H1 (cell line): ENCODE data around the gene IL1R1. TPM values are rescaled to one million over a fixed set of nuclear protein-coding genes. Genes with fewer than 3 reads are reported as not detected.

ENCODE experiments used
- CTCF ChIA-PET: fragments of 300-600 bp; sonication (Branson Sonifier 250); formaldehyde crosslinking; loops from one replicate; lab custom pipeline; 2021; ENCODE audit not compliant: partially characterized antibody; lab: Charles Lee
- POLR2A ChIA-PET: fragments of 300-600 bp; sonication (Branson Sonifier 250); formaldehyde crosslinking; loops from one replicate; lab custom pipeline; 2021; ENCODE audit warnings: inconsistent platforms; ENCODE audit not compliant: partially characterized antibody; lab: Charles Lee
- DNase-seq, 2 experiments: peaks; one replicate each; pipeline versions ENCODE4 v3.0.0 to v3.0.0-alpha.2; 2010 to 2022; ENCODE audit warnings: low spot score in 2 of 2, low read depth in 1 of 2, mixed read lengths in 1 of 2
- FAIRE-seq: peaks from 2 replicates; lab custom pipeline; 2011; peaks lifted over from hg19 to GRCh38; lab: Jason Lieb, UNC
- H2AFZ ChIP-seq: 2 replicates; pipeline ENCODE4 v1.8.1; 2012; ENCODE audit warnings: low read length, inconsistent platforms
- H2AK5ac ChIP-seq: 2 replicates; pipeline ENCODE4 v1.6.1; 2013; ENCODE audit warnings: low read depth, low read length
- H2BK120ac ChIP-seq: replicated peaks from 2 replicates; pipeline ENCODE3; 2013; ENCODE audit warnings: low read depth, low read length, inconsistent platforms
- H2BK12ac ChIP-seq: 2 replicates; pipeline ENCODE4 v1.6.1; 2013; ENCODE audit warnings: low read depth, low read length
- H2BK15ac ChIP-seq: 2 replicates; pipeline ENCODE4 v1.6.1; 2013; ENCODE audit warnings: low read length
- H2BK20ac ChIP-seq: 2 replicates; pipeline ENCODE4 v1.6.1; 2013; ENCODE audit warnings: low read length
- H2BK5ac ChIP-seq: 2 replicates; pipeline ENCODE4 v1.6.1; 2013; ENCODE audit warnings: low read depth, low read length
- H3K14ac ChIP-seq: 2 replicates; pipeline ENCODE4 v1.6.1; 2013; ENCODE audit warnings: inconsistent platforms; ENCODE audit not compliant: insufficient read length
- H3K18ac ChIP-seq: 2 replicates; pipeline ENCODE4 v1.6.1; 2013; ENCODE audit warnings: low read length; ENCODE audit errors: extremely low read depth
- H3K23ac ChIP-seq: 2 replicates; pipeline ENCODE4 v1.6.1; 2013; ENCODE audit warnings: inconsistent platforms; ENCODE audit not compliant: insufficient read length
- H3K23me2 ChIP-seq: 2 replicates; pipeline ENCODE4 v1.6.1; 2013; ENCODE audit warnings: low read depth, low read length
- H3K27ac ChIP-seq: 2 replicates; pipeline ENCODE4 v1.6.1; 2011; ENCODE audit warnings: low read depth, low read length, inconsistent platforms
- H3K27me3 ChIP-seq, 4 experiments: replicated peaks in 1 of 4; 1 replicate in 1 of 4; 2 replicates in 3 of 4; pipeline versions ENCODE4 v1.6.1 to v1.8.1; 2011 to 2013; ENCODE audit warnings: low read length in 3 of 4, mild to moderate bottlenecking in 3 of 4, inconsistent platforms in 2 of 4, mixed read lengths in 2 of 4, moderate library complexity in 1 of 4; ENCODE audit not compliant: control insufficient read depth in 3 of 4, insufficient read depth in 3 of 4; ENCODE audit errors: extremely low read depth in 1 of 4
- H3K36me3 ChIP-seq, 4 experiments: 2 replicates each; pipeline versions ENCODE4 v1.6.1 to v1.8.1; 2011 to 2013; ENCODE audit warnings: mild to moderate bottlenecking in 4 of 4, low read length in 3 of 4, moderate library complexity in 2 of 4, control low read depth in 1 of 4, inconsistent platforms in 1 of 4; ENCODE audit not compliant: insufficient read depth in 4 of 4, control insufficient read depth in 2 of 4
- H3K4ac ChIP-seq: replicated peaks from 2 replicates; pipeline ENCODE3; 2013; ENCODE audit warnings: low read length, low read depth, mixed read lengths, inconsistent platforms; ENCODE audit not compliant: insufficient read length
- H3K4me1 ChIP-seq, 4 experiments: replicated peaks in 1 of 4; 1 replicate in 1 of 4; 2 replicates in 3 of 4; pipeline versions ENCODE4 v1.6.1 to v1.8.1; 2011 to 2013; ENCODE audit warnings: low read length in 3 of 4, inconsistent platforms in 2 of 4, mixed read lengths in 1 of 4; ENCODE audit not compliant: insufficient read depth in 4 of 4, control insufficient read depth in 3 of 4
- H3K4me2 ChIP-seq, 2 experiments: 2 replicates each; pipeline versions ENCODE4 v1.6.1 to v1.8.1; 2011 to 2013; ENCODE audit warnings: low read depth in 2 of 2, low read length in 2 of 2, control low read depth in 1 of 2, inconsistent platforms in 1 of 2, mild to moderate bottlenecking in 1 of 2; ENCODE audit not compliant: insufficient read depth in 1 of 2
- H3K4me3 ChIP-seq, 4 experiments: fragments of 200-600, 300-600 bp in 1 of 4; sonication (generic), shearing (Covaris generic), sonication (Bioruptor Twin) in 1 of 4; 2 replicates each; pipeline versions ENCODE4 v1.5.1 to v1.8.1; 2011 to 2016; ENCODE audit warnings: low read length in 4 of 4, low read depth in 3 of 4, control low read depth in 2 of 4, inconsistent platforms in 2 of 4, mild to moderate bottlenecking in 2 of 4, mixed read lengths in 1 of 4, moderate library complexity in 1 of 4; ENCODE audit not compliant: insufficient read depth in 2 of 4; ENCODE audit errors: extremely low read depth in 1 of 4
- H3K56ac ChIP-seq: replicated peaks from 2 replicates; pipeline ENCODE3; 2013; ENCODE audit warnings: low read depth, mild to moderate bottlenecking, mixed read lengths, low read length, inconsistent platforms; ENCODE audit not compliant: insufficient read length
- H3K79me1 ChIP-seq: 2 replicates; pipeline ENCODE4 v1.6.1; 2013; ENCODE audit warnings: low read depth, low read length, control low read depth
- H3K79me2 ChIP-seq, 2 experiments: 2 replicates each; pipeline versions ENCODE4 v1.6.1 to v1.8.1; 2012 to 2013; ENCODE audit warnings: low read length in 2 of 2, mild to moderate bottlenecking in 2 of 2, inconsistent platforms in 1 of 2; ENCODE audit not compliant: insufficient read depth in 2 of 2, control insufficient read depth in 1 of 2
- H3K9ac ChIP-seq, 4 experiments: replicated peaks in 1 of 4; 1 replicate in 1 of 4; 2 replicates in 3 of 4; pipeline versions ENCODE4 v1.6.1 to v1.8.1; 2011 to 2013; ENCODE audit warnings: low read depth in 3 of 4, low read length in 3 of 4, control low read depth in 2 of 4, mild to moderate bottlenecking in 2 of 4, moderate library complexity in 2 of 4, inconsistent platforms in 1 of 4; ENCODE audit errors: extremely low read depth in 1 of 4
- H3K9me3 ChIP-seq, 2 experiments: 2 replicates each; pipeline versions ENCODE4 v1.6.1 to v1.8.1; 2012 to 2013; ENCODE audit warnings: mild to moderate bottlenecking in 2 of 2, moderate library complexity in 2 of 2, control low read depth in 1 of 2, inconsistent platforms in 1 of 2, low read depth in 1 of 2, low read length in 1 of 2, mixed read lengths in 1 of 2; ENCODE audit not compliant: insufficient read depth in 2 of 2
- H4K20me1 ChIP-seq, 2 experiments: replicated peaks in 1 of 2; 2 replicates each; pipeline versions ENCODE3 to v1.8.1; 2011 to 2013; ENCODE audit warnings: inconsistent platforms in 2 of 2, low read length in 2 of 2, mild to moderate bottlenecking in 1 of 2; ENCODE audit not compliant: insufficient read depth in 2 of 2, control insufficient read depth in 1 of 2
- H4K5ac ChIP-seq: 2 replicates; pipeline ENCODE4 v1.6.1; 2013; ENCODE audit warnings: low read length, low read depth, mixed read lengths, inconsistent platforms; ENCODE audit not compliant: insufficient read length
- H4K8ac ChIP-seq: 2 replicates; pipeline ENCODE4 v1.8.0; 2013; ENCODE audit warnings: mild to moderate bottlenecking, moderate library complexity, low read length, inconsistent platforms; ENCODE audit not compliant: insufficient read depth; ENCODE audit errors: extremely low read depth
- H4K91ac ChIP-seq: replicated peaks from 2 replicates; pipeline ENCODE3; 2013; ENCODE audit warnings: low read length, mixed read lengths, inconsistent platforms; ENCODE audit not compliant: insufficient read length
- KDM4A ChIP-seq: IDR thresholded peaks from one replicate; pipeline ENCODE4 v1.7.1; 2012; ENCODE audit warnings: low read depth, mild to moderate bottlenecking, moderate library complexity, low read length, inconsistent platforms; ENCODE audit not compliant: severe bottlenecking
- WGBS, 2 experiments: shearing (Covaris generic) in 1 of 2; methylation state at CpG; one replicate each; pipeline versions ENCODE4 v1.1.6 to v1.1.7; 2013 to 2015; ENCODE audit warnings: low lambda C conversion rate in 2 of 2, mixed read lengths in 2 of 2, inconsistent platforms in 1 of 2, low coverage in 1 of 2, missing lambda C conversion rate in 1 of 2; ENCODE audit not compliant: insufficient replicate concordance in 2 of 2, insufficient coverage in 1 of 2, insufficient read length in 1 of 2; ENCODE audit errors: extremely low coverage in 1 of 2, missing lambda C conversion rate in 1 of 2; 5-methylcytosine and 5-hydroxymethylcytosine counted together
- polyA plus RNA-seq, 7 experiments: library from polyadenylated mRNA; depleted of rRNA in 3 of 7; stranded (reverse) in 5 of 7; unstranded in 2 of 7; fragments of >200 nt in 5 of 7; fragments of 200-250 nt in 2 of 7; gene quantifications; 1 replicate in 5 of 7; 2 replicates in 1 of 7; 4 replicates in 1 of 7; pipeline versions ENCODE4 v1.2.1 to v1.2.3, GENCODE V29; 2011 to 2013; ENCODE audit warnings: missing spikeins in 2 of 7, mixed read lengths in 2 of 7
- total RNA-seq: library from RNA; stranded (reverse); fragmentation: NEBNext Ultra II Directional; extraction: Animal tissue kit (Norgen Biotek cat#: 25700); gene quantifications from 2 replicates; pipeline ENCODE4 v1.2.1, GENCODE V29; 2021

The IL1R1 gene
- total and polyA plus RNA-seq, 2 of the 8 experiments (the other 6 are each of a cell fraction or from before 2014, with no cell fraction given), result 0.34 to 0.47 TPM

DNA sequence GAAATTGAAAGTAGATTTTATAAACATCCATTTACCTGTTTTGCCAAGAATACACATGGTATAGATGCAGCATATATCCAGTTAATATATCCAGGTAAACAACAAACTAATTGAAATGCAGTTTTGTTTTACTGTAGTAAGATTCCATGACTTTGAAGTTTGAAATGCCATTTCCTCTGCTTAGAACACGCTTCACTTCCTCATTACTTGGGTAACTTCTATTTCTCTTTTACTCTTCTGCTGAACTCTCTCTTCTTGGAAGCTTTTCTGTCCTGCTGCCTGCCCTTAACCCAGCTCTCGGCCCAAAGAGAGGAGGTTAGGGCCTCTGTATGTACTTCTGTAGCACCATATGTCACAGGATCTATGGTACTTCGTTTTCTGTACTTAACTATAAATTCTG lies 30.2 kb downstream of the IL1R1 start:
- Histone ChIP-seq H2BK15ac (no peak overlapping the region), H2BK120ac (no peak overlapping the region), H3K79me1 (no peaks in the 10 kb centered on the region), H4K20me1 (no peaks in the 10 kb centered on the region), H3K23me2 (no peaks in the 10 kb centered on the region), H2BK12ac (no peak overlapping the region), H3K18ac (no peak overlapping the region), H3K36me3 (no peaks in the 10 kb centered on the region), H3K23ac (no peak overlapping the region), H3K4me3 (no peak overlapping the region), H4K5ac (no peak overlapping the region), H3K56ac (no peak overlapping the region), H3K4ac (no peak overlapping the region), H3K14ac (no peak overlapping the region), H3K4me2 (no peak overlapping the region), H3K9me3 (no peaks in the 10 kb centered on the region), H4K8ac (no peak overlapping the region), H3K4me1 (0 out of 7 replicates have a peak, but pooled peaks cover 0 to 2% (median 0%) of the 10 kb centered on the region in 4 experiments), H2BK5ac (no peak overlapping the region), H2AFZ (no peak overlapping the region), H3K79me2 (no peaks in the 10 kb centered on the region), H3K27ac (no peak overlapping the region), H4K91ac (no peak overlapping the region), H2AK5ac (no peak overlapping the region), H2BK20ac (no peak overlapping the region), H3K27me3 (no peaks in the 10 kb centered on the region), H3K9ac (no peak overlapping the region)
- CTCF ChIA-PET, result no interaction called here
- no peak for TF ChIP-seq KDM4A
- FAIRE-seq (no peak), DNase-seq (no peak)
- WGBS, 2 experiments, result 87% methylated on average over 3 of the region's 3 CpGs; no CpG with 5 or more reads in 1 of the 2 experiments
- POLR2A ChIA-PET, result no interaction called here
